ENCODE data around the gene LIPC. TPM values are rescaled to one million over a fixed set of nuclear protein-coding genes. Genes with fewer than 3 reads are reported as not detected.

LIPC gene
- polyA plus RNA-seq, 1 of the 3 experiments (the other 2 are of a cell fraction), result not detected

GRCh38 chr15:58462973-58463663 is 31.3 kb downstream of the LIPC start:
- 79% methylated on average over 10 of the region's 10 CpGs for WGBS (ENCODE audit: low lambda C conversion rate)
- no peaks in the 10 kb centered on the region for H3K36me3 ChIP-seq (replicated peaks in 1 of 2; ENCODE audit: control insufficient read depth in 1 of 2, insufficient read depth in 2 of 2, low read length in 1 of 2)
- no peaks in the 10 kb centered on the region; a peak in 1 of 4 replicates for H3K4me1 ChIP-seq (ENCODE audit: control insufficient read depth in 1 of 2, insufficient read depth in 2 of 2, low read depth in 1 of 2, low read length in 1 of 2)
- H3K9ac ChIP-seq, result no peak overlapping the region
- no peaks in the 10 kb centered on the region for H3K9me2 ChIP-seq
- ChIA-PET CTCF (no interaction called here), POLR2A (no interaction called here)
- H3F3A ChIP-seq (replicated peaks; ENCODE audit: insufficient read depth), result no peaks in the 10 kb centered on the region
- no peak for DNase-seq
- no peak overlapping the region for H2AFZ ChIP-seq (ENCODE audit: low read depth)
- no peaks in the 10 kb centered on the region for H3K27me3 ChIP-seq (ENCODE audit: insufficient read depth)
- H3K79me2 ChIP-seq (ENCODE audit: insufficient read depth), result no peaks in the 10 kb centered on the region
- H3K9me3 ChIP-seq, result no peaks in the 10 kb centered on the region
- H4K20me1 ChIP-seq (ENCODE audit: insufficient read depth), result no peaks in the 10 kb centered on the region
- H3K4me2 ChIP-seq, result no peak overlapping the region
- H3K27ac ChIP-seq (ENCODE audit: low read depth in 2 of 2, low read length in 1 of 2), result no peak overlapping the region
- no peak overlapping the region for H3K4me3 ChIP-seq (ENCODE audit: low read depth in 2 of 2, low read length in 1 of 2)
- TF ChIP-seq NRF1 (IDR thresholded peaks at IDR 0.05; ENCODE audit: low read depth, low read length), result no peak
- TF ChIP-seq TCF12 (IDR thresholded peaks at IDR 0.05), result no peak
- no peak for TF ChIP-seq POLR2AphosphoS5 (IDR thresholded peaks at IDR 0.05; ENCODE audit: low read depth, low read length)
- no peak for TF ChIP-seq CHD2 (IDR thresholded peaks at IDR 0.05; ENCODE audit: low read length, partially characterized antibody)
- no peak for TF ChIP-seq FOXJ3 (CRISPR knock-in tag; IDR thresholded peaks at IDR 0.05)
- no peak for TF ChIP-seq TEAD4 (IDR thresholded peaks at IDR 0.05; ENCODE audit: borderline replicate concordance, insufficient read depth)
- TF ChIP-seq JUND (IDR thresholded peaks at IDR 0.05), result no peak
- no peak for TF ChIP-seq REST (IDR thresholded peaks at IDR 0.05; ENCODE audit: low read depth, low read length)
- TF ChIP-seq EP300 (IDR thresholded peaks at IDR 0.05; ENCODE audit: borderline replicate concordance in 1 of 2, low read depth in 1 of 2, low read length in 1 of 2), result no peak
- no peak for TF ChIP-seq MAX (IDR thresholded peaks at IDR 0.05; ENCODE audit: low read depth)
- no peak for TF ChIP-seq IRF3 (IDR thresholded peaks at IDR 0.05; ENCODE audit: low read depth, low read length)
- TF ChIP-seq GABPA (IDR thresholded peaks at IDR 0.05; ENCODE audit: low read depth), result no peak
- TF ChIP-seq FOXM1 (IDR thresholded peaks at IDR 0.05; ENCODE audit: low read depth), result no peak
- no peak for TF ChIP-seq GATA2 (CRISPR knock-in tag; IDR thresholded peaks at IDR 0.05)
- no peak for TF ChIP-seq RXRA (IDR thresholded peaks at IDR 0.05; ENCODE audit: borderline replicate concordance, low read depth)
- no peak for TF ChIP-seq SMC3 (IDR thresholded peaks at IDR 0.05; ENCODE audit: low read depth, low read length)
- no peak for TF ChIP-seq ELF1 (IDR thresholded peaks at IDR 0.05)
